H9 (cell line): ENCODE data around the gene SH3RF3. TPM values are rescaled to one million over a fixed set of nuclear protein-coding genes. Genes with fewer than 3 reads are reported as not detected.

Experiments
- DNase-seq: peaks from one replicate; pipeline ENCODE4 v3.0.0-alpha.2; 2017
- H2AFZ ChIP-seq: one replicate; pipeline ENCODE4 v1.6.1; 2013; ENCODE audit warnings: mild to moderate bottlenecking, low read length, control low read depth, moderate library complexity
- H2AK5ac ChIP-seq: 2 replicates; pipeline ENCODE4 v1.6.1; 2013; ENCODE audit warnings: low read length, control low read depth, mixed read lengths; ENCODE audit not compliant: insufficient read length
- H2BK120ac ChIP-seq: one replicate; pipeline ENCODE4 v1.6.1; 2013; ENCODE audit warnings: low read depth, mild to moderate bottlenecking, low read length, control low read depth, inconsistent platforms; ENCODE audit not compliant: poor library complexity, severe bottlenecking
- H2BK12ac ChIP-seq: 2 replicates; pipeline ENCODE4 v1.6.1; 2013; ENCODE audit warnings: low read length, control low read depth, mixed read lengths, low read depth; ENCODE audit not compliant: insufficient read length
- H2BK15ac ChIP-seq: 2 replicates; pipeline ENCODE4 v1.6.1; 2013; ENCODE audit warnings: low read depth, low read length, control low read depth
- H2BK20ac ChIP-seq: one replicate; pipeline ENCODE4 v1.6.1; 2013; ENCODE audit warnings: low read depth, mild to moderate bottlenecking, low read length, control low read depth, inconsistent platforms; ENCODE audit not compliant: poor library complexity, severe bottlenecking
- H2BK5ac ChIP-seq: 2 replicates; pipeline ENCODE4 v1.6.1; 2013; ENCODE audit warnings: low read length, control low read depth, mixed read lengths; ENCODE audit not compliant: insufficient read length
- H3K14ac ChIP-seq: 2 replicates; pipeline ENCODE4 v1.6.1; 2013; ENCODE audit warnings: low read length, control low read depth; ENCODE audit not compliant: insufficient read depth
- H3K18ac ChIP-seq: 2 replicates; pipeline ENCODE4 v1.6.1; 2013; ENCODE audit warnings: low read depth, mild to moderate bottlenecking, mixed read lengths, low read length, control low read depth; ENCODE audit not compliant: insufficient read length
- H3K23ac ChIP-seq: 2 replicates; pipeline ENCODE4 v1.6.1; 2013; ENCODE audit warnings: low read length, control low read depth, mixed read lengths, low read depth; ENCODE audit not compliant: insufficient read length
- H3K23me2 ChIP-seq: 2 replicates; pipeline ENCODE4 v1.6.1; 2013; ENCODE audit warnings: low read depth, mild to moderate bottlenecking, mixed read lengths, low read length, control low read depth; ENCODE audit not compliant: insufficient read length, poor library complexity, severe bottlenecking
- H3K27ac ChIP-seq: 2 replicates; pipeline ENCODE4 v1.5.1; 2013; ENCODE audit warnings: low read length, control low read depth, mixed read lengths, low read depth; ENCODE audit not compliant: insufficient read length
- H3K27me3 ChIP-seq: 2 replicates; pipeline ENCODE4 v1.6.1; 2013; ENCODE audit warnings: low read length, control low read depth, inconsistent platforms; ENCODE audit not compliant: insufficient read depth
- H3K4ac ChIP-seq: 2 replicates; pipeline ENCODE4 v1.6.1; 2013; ENCODE audit warnings: low read depth, mild to moderate bottlenecking, control low read depth, inconsistent platforms, low read length, moderate library complexity
- H3K4me1 ChIP-seq: 2 replicates; pipeline ENCODE4 v1.6.1; 2013; ENCODE audit warnings: low read length, control low read depth, inconsistent platforms; ENCODE audit not compliant: insufficient read depth
- H3K4me2 ChIP-seq: 2 replicates; pipeline ENCODE4 v1.6.1; 2013; ENCODE audit warnings: low read length, control low read depth, mixed read lengths; ENCODE audit not compliant: insufficient read length, insufficient read depth
- H3K56ac ChIP-seq: 2 replicates; pipeline ENCODE4 v1.6.1; 2013; ENCODE audit warnings: low read depth, mild to moderate bottlenecking, mixed read lengths, low read length, control low read depth; ENCODE audit not compliant: insufficient read length
- H3K79me1 ChIP-seq: 2 replicates; pipeline ENCODE4 v1.6.1; 2013; ENCODE audit warnings: low read depth, mild to moderate bottlenecking, moderate library complexity, low read length, control low read depth, inconsistent platforms; ENCODE audit not compliant: insufficient read depth, poor library complexity, severe bottlenecking
- H3K79me2 ChIP-seq: 2 replicates; pipeline ENCODE4 v1.6.1; 2013; ENCODE audit warnings: low read length, control low read depth, inconsistent platforms; ENCODE audit not compliant: insufficient read depth
- H3K9ac ChIP-seq: 2 replicates; pipeline ENCODE4 v1.6.1; 2013; ENCODE audit warnings: low read length, control low read depth, mixed read lengths; ENCODE audit not compliant: insufficient read length; ENCODE audit errors: extremely low read depth
- H3K9me3 ChIP-seq: one replicate; pipeline ENCODE4 v1.6.1; 2013; ENCODE audit warnings: low read depth, low read length, inconsistent platforms; ENCODE audit not compliant: control insufficient read depth
- H3T11ph ChIP-seq: one replicate; pipeline ENCODE4 v1.6.1; 2013; ENCODE audit warnings: mild to moderate bottlenecking, low read length, control low read depth, inconsistent platforms
- H4K20me1 ChIP-seq: one replicate; pipeline ENCODE4 v1.6.1; 2013; ENCODE audit not compliant: control insufficient read depth, insufficient read length, insufficient read depth
- H4K5ac ChIP-seq: 2 replicates; pipeline ENCODE4 v1.6.1; 2013; ENCODE audit warnings: low read depth, mild to moderate bottlenecking, mixed read lengths, low read length, control low read depth; ENCODE audit not compliant: insufficient read length
- H4K8ac ChIP-seq: replicated peaks from 2 replicates; pipeline ENCODE4 v1.6.1; 2013; ENCODE audit warnings: low read length, control low read depth, mixed read lengths, low read depth; ENCODE audit not compliant: insufficient read length
- H4K91ac ChIP-seq: 2 replicates; pipeline ENCODE4 v1.6.1; 2013; ENCODE audit warnings: low read depth, mild to moderate bottlenecking, moderate library complexity, mixed read lengths, low read length, control low read depth; ENCODE audit not compliant: insufficient read length
- H3K27ac Mint-ChIP-seq, 3 experiments: 2 replicates in 2 of 3; 3 replicates in 1 of 3; pipeline ENCODE4 v1.8.0; 2020 to 2021; ENCODE audit warnings: mixed read lengths in 3 of 3, mild to moderate bottlenecking in 1 of 3, moderate library complexity in 1 of 3
- H3K27me3 Mint-ChIP-seq: 2 replicates; pipeline ENCODE4 v1.8.0; 2021; ENCODE audit warnings: low read depth, mild to moderate bottlenecking, moderate library complexity, mixed read lengths
- H3K36me3 Mint-ChIP-seq, 3 experiments: 2 replicates in 2 of 3; 3 replicates in 1 of 3; pipeline ENCODE4 v1.8.0; 2020 to 2021; ENCODE audit warnings: low read depth in 3 of 3, mixed read lengths in 3 of 3; ENCODE audit not compliant: insufficient read depth in 1 of 3
- H3K4me1 Mint-ChIP-seq, 2 experiments: 2 replicates each; pipeline ENCODE4 v1.8.0; 2020; ENCODE audit warnings: mixed read lengths in 2 of 2
- H3K4me3 Mint-ChIP-seq, 2 experiments: 2 replicates in 1 of 2; 3 replicates in 1 of 2; pipeline ENCODE4 v1.8.0; 2020 to 2021; ENCODE audit warnings: mild to moderate bottlenecking in 2 of 2, mixed read lengths in 2 of 2, moderate library complexity in 1 of 2
- H3K9me3 Mint-ChIP-seq, 2 experiments: 2 replicates in 1 of 2; 3 replicates in 1 of 2; pipeline ENCODE4 v1.8.0; 2020; ENCODE audit warnings: mild to moderate bottlenecking in 2 of 2, mixed read lengths in 2 of 2, moderate library complexity in 1 of 2
- WGBS: extraction: QIAGEN DNeasy Blood & Tissue Kit; methylation state at CpG from one replicate; pipeline ENCODE4 v1.1.7; 2013; ENCODE audit warnings: missing lambda C conversion rate, low lambda C conversion rate, mixed read lengths; ENCODE audit not compliant: insufficient read length; ENCODE audit errors: extremely low coverage; 5-methylcytosine and 5-hydroxymethylcytosine counted together
- total RNA-seq: library from RNA; stranded (reverse); gene quantifications from 2 replicates; pipeline ENCODE4 v1.2.1, GENCODE V29; 2021
- TF ChIP-seq, protein P1 (sequence below): fragments of 200-600 bp; sonication (generic); conservative IDR thresholded peaks from 3 replicates; pipeline ENCODE4 v1.8.0; 2021; ENCODE audit warnings: antibody characterized with exemption, mild to moderate bottlenecking

Gene SH3RF3
- total RNA-seq, 1 experiment from 2014 or later = 0.46 TPM

DNA sequence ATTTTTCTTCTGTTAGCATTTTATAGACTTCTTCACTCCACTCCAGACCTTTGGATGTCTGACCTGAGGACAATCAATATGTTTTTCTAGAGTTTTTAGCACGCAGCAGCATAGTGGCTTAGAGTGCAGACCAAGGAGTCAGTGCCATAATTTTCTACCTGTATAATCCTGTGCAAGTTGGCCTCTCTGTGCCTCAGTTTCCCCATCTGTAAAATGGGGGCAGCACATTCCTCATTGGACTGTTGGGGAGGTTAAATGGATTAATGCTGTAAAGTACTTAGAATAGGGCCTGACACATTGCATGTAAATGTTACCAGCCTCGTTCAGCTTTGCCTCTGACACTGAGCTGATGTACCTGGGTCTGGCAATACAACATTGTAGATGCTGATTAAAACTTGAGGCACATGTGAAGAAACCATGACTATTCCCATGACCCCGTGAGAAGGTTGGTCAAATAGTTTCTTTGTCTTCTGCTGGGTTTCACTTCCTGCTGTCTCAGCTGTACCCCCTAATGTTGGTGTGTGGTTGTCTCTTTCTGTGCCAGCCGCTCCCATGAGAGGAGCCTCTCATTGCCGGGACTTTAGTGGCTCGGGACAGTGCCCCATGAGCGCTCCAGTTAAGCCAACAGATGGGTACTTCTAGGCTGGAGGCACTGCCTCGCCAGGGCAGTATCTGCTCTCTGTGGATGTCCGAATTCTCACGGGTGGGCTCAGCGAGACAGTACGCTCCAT lies 125.3 kb downstream of the SH3RF3 start:
- Histone ChIP-seq H3K27me3 (no peaks in the 10 kb centered on the region), H3K9ac (no peak overlapping the region), H3T11ph (no peak overlapping the region), H2BK5ac (no peak overlapping the region), H3K4ac (no peak overlapping the region), H3K23me2 (no peaks in the 10 kb centered on the region), H2BK15ac (no peak overlapping the region), H2BK12ac (no peak overlapping the region), H4K5ac (no peak overlapping the region), H3K56ac (no peak overlapping the region), H2BK20ac (no peak overlapping the region), H3K18ac (no peak overlapping the region), H2AK5ac (no peak overlapping the region), H3K79me2 (no peaks in the 10 kb centered on the region), H4K20me1 (no peaks in the 10 kb centered on the region), H4K91ac (no peak overlapping the region), H2AFZ (no peak overlapping the region), H3K14ac (no peak overlapping the region), H3K79me1 (no peaks in the 10 kb centered on the region), H2BK120ac (no peak overlapping the region), H3K4me1 (no peaks in the 10 kb centered on the region), H3K27ac (no peak overlapping the region), H3K9me3 (no peaks in the 10 kb centered on the region), H3K4me2 (no peak overlapping the region), H3K23ac (no peak overlapping the region), H4K8ac (no peak overlapping the region)
- Mint-ChIP-seq H3K4me1 (no peaks in the 10 kb centered on the region), H3K36me3 (no peaks in the 10 kb centered on the region), H3K9me3 (no peaks in the 10 kb centered on the region; a peak in 1 of 5 replicates), H3K27me3 (peaks cover 1% of the 10 kb centered on the region; the same call in 1 of the 2 replicates), H3K4me3 (no peak overlapping the region), H3K27ac (no peak overlapping the region)
- DNase-seq = no peak
- TF ChIP-seq, protein P1, sequence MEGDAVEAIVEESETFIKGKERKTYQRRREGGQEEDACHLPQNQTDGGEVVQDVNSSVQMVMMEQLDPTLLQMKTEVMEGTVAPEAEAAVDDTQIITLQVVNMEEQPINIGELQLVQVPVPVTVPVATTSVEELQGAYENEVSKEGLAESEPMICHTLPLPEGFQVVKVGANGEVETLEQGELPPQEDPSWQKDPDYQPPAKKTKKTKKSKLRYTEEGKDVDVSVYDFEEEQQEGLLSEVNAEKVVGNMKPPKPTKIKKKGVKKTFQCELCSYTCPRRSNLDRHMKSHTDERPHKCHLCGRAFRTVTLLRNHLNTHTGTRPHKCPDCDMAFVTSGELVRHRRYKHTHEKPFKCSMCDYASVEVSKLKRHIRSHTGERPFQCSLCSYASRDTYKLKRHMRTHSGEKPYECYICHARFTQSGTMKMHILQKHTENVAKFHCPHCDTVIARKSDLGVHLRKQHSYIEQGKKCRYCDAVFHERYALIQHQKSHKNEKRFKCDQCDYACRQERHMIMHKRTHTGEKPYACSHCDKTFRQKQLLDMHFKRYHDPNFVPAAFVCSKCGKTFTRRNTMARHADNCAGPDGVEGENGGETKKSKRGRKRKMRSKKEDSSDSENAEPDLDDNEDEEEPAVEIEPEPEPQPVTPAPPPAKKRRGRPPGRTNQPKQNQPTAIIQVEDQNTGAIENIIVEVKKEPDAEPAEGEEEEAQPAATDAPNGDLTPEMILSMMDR = no peak
- WGBS = no CpG with 5 or more reads among the region's 12 CpGs
